Measurements from ENCODE around the gene CAPN1.

DNA sequence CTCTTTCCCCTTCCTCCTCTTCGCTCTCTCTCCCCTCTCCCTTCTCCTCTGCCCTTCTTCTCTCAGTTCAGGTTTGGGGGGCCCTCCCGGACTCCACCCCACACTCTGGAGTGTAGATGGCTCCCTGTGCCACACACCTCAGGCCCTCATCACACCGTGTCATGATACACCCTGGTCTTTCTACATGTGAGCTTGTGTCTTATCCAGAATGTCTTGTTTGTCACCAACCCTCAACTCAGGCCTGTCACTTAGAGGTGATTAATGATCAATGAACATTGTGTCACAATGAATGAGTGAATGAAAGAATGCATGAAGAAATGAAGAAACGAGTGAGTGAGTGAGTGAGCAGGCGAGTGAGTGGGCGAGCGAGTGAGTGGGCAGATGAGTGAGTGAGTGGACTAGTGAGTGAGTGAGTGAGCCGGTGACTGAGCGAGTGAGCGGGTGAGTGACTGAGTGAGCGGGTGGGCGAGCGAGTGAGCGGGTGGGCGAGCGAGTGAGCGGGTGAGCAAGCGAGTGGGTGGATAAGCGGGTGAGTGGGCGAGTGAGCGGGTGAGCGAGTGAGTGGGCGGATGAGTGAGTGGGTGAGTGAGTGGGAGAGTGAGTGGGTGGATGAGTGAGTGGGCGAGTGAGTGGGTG lies 33.8 kb downstream of the CAPN1 start:
- TF ChIP-seq YY1 (IDR thresholded peaks at IDR 0.05; ENCODE audit: insufficient read depth, insufficient read length) = no peak
- TF ChIP-seq ZNF274 (IDR thresholded peaks at IDR 0.05; ENCODE audit: low read depth, low read length) = no peak
